Limb (tissue), 2 donors: Measurements from ENCODE around the gene CCDC141.

ENCODE experiments used
- DNase-seq, 2 donors: peaks; one replicate each; pipeline ENCODE4 v3.0.0-alpha.2; 2016; ENCODE audit errors: extremely low spot score in 2 of 2

The CCDC141 gene

DNA sequence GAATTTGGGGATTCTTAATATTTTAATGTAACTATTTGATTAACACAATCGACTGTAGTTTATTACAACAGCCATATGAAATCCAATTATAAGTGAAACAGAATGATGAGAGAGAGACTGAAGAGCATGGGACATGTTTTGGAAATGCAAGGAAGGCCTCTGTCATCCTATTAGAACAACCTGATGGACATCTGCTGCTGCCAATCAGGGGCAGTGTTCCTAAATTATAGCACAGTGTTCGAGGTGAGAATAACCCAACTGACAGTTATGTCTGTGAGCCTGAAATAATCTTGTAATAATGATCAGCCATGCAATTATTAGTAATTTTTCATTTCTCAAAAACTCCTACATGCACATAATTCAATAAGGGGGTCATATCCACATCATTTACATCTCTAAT lies 73.6 kb downstream of the CCDC141 start:
- DNase-seq: no peak

- no peak for DNase-seq
Observed at GRCh38 chr2:178962805-178963433, 87.0 kb downstream of the CCDC141 start.

GRCh38 chr2:178962152-178962551 lies 87.8 kb downstream of the CCDC141 start:
- DNase-seq: no peak

- no peak for DNase-seq
Observed at GRCh38 chr2:178954049-178954448, 95.9 kb downstream of the CCDC141 start.

DNA sequence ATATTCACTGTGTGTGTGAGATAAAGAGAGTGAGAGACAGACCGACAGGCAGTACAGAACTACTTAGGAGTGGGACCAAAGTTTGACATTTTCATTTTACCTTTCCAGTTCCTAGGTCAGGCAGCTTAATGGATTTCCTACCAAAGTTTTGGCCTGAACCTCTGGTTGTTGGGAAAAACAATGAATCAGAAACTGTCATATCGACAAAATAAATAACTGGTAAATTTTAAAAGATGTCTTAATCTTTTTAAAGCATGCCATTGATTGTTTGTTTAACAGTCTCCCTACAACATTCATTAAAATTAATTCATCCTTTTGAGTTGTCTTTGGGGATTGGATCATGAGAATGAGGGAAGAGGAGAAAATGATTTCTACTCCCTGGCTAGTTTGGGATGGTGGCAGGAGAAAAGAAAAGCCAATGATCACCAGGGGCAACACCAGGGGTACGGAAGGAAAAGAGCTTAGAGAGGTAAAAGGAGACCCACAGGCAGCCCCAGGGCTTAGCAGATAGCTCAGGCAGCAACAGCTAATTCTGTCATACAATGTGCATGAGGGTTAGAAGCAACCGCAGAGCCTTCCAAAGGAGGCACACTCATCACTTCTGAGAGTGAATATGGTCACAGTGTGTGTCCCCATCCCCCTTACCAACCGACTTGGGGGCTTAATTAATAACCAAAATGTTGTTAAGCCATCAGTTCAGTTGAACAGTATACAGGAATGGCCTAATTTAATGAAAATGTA lies 98.5 kb downstream of the CCDC141 start:
- DNase-seq: no peak

DNA sequence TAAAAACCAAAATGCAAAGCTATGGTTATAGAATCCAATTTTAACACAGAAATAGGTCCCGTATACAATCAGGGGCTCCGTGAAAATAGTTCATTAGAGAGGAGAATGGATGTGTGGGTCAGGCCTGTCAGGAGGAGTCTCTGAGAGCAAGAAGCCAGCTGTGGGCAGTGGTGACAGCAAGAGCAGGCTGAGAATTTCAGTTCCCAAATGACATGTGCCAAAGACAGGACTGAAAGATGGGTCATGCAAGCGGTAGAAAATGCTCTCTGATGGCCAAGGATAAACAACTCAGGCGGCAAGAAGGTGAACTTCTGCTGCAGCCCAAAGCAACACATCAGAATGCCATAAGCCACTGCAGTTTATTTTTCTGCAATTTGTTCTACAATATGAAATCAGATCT lies 100.4 kb downstream of the CCDC141 start:
- DNase-seq: no peak

DNA sequence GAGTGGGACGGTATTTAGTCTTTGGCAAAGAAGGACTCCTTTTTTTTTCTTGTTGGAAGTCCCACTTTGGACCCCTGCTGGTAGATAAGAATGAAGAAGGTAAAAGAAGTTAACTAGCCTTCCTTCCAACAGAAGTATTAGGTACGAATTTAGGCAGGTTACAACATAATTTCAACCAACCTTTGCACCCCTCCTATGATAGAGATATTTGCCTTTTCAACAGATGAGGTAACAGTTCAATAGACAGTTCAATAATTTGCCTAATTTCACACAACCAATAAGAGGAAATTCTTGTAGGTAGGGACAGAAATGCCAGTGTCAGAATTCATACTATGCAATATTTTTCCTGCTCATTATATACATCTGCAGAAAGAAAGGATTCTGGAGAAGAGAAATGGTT lies 100.8 kb downstream of the CCDC141 start:
- no peak for DNase-seq

DNA sequence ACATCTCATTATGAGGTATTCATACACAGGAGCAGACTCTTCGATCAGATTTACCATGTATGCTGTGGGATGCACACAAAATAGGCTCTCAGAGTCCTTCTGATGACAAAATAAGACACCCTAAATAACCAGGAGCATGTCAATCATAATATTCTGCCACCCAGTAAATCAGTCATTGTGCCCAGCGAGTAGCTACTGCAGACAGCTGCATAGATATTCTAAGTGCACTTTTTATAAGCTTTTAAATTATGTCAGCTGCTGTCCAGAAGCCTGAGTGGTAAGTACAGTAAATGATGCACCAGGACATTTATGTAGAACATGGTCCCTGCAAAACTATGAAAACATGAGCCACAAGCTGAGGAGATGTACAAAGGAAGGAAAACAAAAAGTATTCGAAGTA lies 102.9 kb downstream of the CCDC141 start:
- DNase-seq: no peak

DNA sequence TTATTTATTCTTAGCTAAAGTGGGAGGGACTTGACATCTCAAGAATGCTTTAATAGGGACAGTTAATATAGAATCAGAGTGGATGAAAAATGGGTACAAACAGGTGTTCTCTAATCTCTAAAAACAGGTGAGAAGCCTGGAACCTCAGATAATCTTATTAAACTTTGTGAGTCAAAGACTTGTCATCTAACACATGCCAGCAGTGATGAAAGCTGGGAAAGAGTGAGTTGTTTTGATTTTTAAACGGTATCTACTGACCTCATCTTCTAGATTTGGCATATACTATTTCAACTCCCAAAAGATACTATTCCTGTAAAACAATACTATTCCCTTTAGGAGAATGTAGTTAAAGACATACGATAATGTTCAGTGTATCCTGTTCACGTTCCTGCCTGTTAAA lies 103.4 kb downstream of the CCDC141 start:
- DNase-seq: peak in 1 of 2 donors; percentile 36

GRCh38 chr2:178943745-178944144 lies 106.2 kb downstream of the CCDC141 start:
- no peak for DNase-seq

DNA sequence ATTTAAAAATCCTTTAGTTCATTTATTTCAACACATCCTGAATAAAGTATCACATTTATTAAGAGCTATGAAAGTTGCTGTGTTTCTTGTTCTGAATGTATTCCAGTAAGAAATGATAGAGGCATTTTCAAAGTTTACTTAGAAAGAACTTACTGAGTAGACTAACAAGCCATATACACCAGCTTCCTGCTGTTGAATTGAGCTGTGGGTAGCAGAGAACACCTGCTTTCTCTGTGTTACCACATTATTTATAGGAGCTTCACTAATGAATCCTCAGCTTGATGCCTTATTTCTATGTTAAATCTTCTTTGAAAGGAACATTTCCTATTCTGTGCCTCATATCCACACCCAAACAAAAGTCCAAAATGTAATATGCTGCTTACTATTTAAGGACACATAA lies 115.4 kb downstream of the CCDC141 start:
- no peak for DNase-seq

- no peak for DNase-seq
Observed at GRCh38 chr2:178933493-178933892, 116.4 kb downstream of the CCDC141 start.

DNA sequence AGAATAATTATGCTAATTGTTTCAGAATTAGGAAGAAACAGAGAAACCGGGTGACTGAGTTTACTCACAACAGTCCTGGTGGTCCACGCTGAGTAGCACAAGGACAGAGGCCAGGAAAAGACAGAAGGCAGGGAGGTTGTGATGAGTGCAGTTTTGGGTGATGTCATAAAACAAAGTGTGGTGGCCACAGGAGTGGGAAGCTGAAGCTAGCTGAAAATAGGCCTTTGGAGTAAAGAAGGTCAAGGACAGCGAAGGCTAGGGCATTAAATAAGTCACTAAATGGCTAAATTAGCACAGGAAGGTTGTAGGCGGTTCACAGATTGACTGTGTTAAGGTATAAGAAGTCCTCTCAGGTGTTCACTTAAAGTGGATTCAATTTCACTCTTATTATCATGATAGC lies 121.9 kb downstream of the CCDC141 start:
- no peak for DNase-seq

GRCh38 chr2:178927173-178927572 lies 122.8 kb downstream of the CCDC141 start:
- DNase-seq: no peak

GRCh38 chr2:178924817-178925216 lies 125.1 kb downstream of the CCDC141 start:
- DNase-seq: no peak

DNA sequence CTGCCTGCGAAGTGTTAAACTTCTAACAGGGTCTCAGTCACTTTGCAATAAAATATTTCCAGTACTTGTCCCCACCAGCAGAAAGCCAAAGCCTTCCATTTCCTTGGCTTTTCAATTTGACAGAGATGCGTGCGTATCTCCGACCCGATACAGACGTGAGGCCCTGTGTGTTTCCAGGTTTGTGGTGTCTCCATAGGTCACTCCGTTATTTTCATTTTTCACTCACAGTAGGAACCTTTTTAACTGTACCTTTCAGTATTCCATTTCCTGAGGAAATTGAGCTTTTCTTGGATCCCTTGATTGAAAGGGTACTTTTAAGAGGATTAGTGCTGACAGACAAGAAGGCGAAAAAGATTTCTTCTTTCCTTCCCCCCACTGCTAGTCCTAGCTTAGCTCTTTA lies 126.4 kb downstream of the CCDC141 start:
- DNase-seq: no peak

DNA sequence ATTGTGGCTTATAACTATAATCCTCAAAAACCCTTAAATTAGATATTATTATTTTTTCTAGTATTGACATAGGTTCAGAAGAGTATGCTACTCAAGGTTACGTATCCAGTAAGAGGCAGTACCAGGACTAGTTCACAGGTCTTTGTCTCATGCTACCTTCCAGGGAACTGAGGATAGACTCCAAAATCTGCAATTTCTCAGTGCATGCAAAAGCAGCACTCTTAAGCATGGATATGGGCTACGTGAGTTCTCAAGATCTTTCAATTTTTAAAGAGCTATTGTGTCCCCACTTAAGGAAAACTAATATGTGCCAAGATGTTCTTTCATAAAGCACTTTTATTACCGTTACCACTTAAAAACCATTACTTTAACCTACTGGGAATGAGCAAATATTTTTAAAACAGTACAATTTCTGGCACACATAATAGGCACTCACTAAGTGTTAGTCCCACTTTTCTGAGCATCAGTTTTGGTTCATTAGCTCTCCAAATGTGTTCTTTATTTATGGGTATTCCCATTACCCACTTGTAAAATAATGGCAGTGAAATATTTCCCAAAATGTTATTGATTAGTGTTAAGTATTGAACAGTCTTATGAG lies 128.9 kb downstream of the CCDC141 start:
- DNase-seq: no peak

DNA sequence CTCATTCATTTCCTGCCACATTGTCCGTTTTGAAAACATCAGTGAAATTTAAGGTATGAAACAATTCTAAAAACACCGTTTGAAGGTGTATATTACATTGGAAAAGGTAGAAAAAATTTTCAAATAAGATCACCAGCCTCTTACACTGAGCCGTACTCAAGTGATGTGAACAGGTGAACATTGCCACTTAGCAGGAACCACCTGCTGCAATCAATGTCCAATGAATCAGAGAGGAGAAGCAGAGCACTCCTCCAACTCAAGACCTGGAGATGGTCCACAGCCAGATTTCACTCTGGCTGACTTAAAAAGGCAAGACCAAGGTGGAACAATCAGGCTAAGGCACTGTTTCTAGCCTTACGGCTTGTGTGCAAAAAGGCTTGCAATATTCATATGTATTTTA lies 132.4 kb downstream of the CCDC141 start:
- no peak for DNase-seq

- no peak for DNase-seq
Observed at GRCh38 chr2:178915423-178916173, 134.3 kb downstream of the CCDC141 start.

GRCh38 chr2:178914259-178914849 lies 135.6 kb downstream of the CCDC141 start:
- DNase-seq: peak; percentile 81 to 82

DNA sequence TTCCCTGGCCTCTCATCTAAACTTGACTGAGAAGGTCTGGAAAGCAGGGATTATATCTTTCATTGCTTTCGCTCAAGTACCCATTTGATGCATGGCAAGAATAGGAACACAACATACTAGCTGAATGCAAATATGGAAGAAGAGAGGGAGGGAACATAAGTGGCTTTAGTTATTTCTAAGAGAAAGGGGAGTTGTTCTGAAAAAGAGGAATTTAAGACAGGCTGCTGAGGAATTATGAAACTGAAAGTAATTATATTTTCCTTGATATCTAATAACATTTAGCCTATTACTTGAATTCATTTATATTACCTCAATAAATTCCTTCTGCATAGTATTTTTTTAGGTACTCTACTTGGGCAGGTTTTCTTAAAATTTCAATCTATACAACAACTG lies 136.9 kb downstream of the CCDC141 start:
- DNase-seq: no peak
